Uterine smooth muscle cell (primary cell): ENCODE results near the gene AP5Z1. TPM values are rescaled to one million over a fixed set of nuclear protein-coding genes. Genes with fewer than 3 reads are reported as not detected.

Source experiments
- total RNA-seq: library from RNA; depleted of rRNA; stranded (reverse); fragments of >200 nt; gene quantifications from 2 replicates; pipeline ENCODE4 v1.2.3, GENCODE V29; 2014

AP5Z1 gene
- total RNA-seq: 34.8 and 44.1 TPM in 2 replicates

GRCh38 chr7:4775250-4775847 lies at the start of gene AP5Z1:
Gene AP5Z1, plus strand, starts transcription at chr7:4775623. Its CDS starts 93 bp downstream, at chr7:4775716.

Other genes starting within 250 kb of the AP5Z1 start
- gene FOXK1, start 93.3 kb upstream of the AP5Z1 start, total RNA-seq: 33.6 and 38.5 TPM in 2 replicates
- gene PAPOLB, start 86.4 kb downstream of the AP5Z1 start, total RNA-seq: 0.11 and 0.12 TPM in 2 replicates
- 0.50 and 1.1 TPM in 2 replicates for gene RADIL, start 108.1 kb downstream of the AP5Z1 start, total RNA-seq
- not detected in 2 replicates for gene MMD2, start 183.6 kb downstream of the AP5Z1 start, total RNA-seq